Endothelial cell (in vitro differentiated cells): ENCODE measurements around the gene CD8B2. TPM values are rescaled to one million over a fixed set of nuclear protein-coding genes. Genes with fewer than 3 reads are reported as not detected.
"Not testable (repeated sequence)": the region's sequence is repeated elsewhere in the genome, so short reads cannot be mapped to it uniquely, and the experiment has no call there.

Experiments used
- DNase-seq: peaks from one replicate; pipeline ENCODE4 v3.0.0; 2021; ENCODE audit warnings: low spot score
- H3K27ac Mint-ChIP-seq: one replicate; pipeline ENCODE4 v1.8.0; 2021; ENCODE audit warnings: mixed read lengths, inconsistent platforms; ENCODE audit not compliant: unreplicated experiment
- H3K27me3 Mint-ChIP-seq: one replicate; pipeline ENCODE4 v1.8.0; 2021; ENCODE audit warnings: mild to moderate bottlenecking, moderate library complexity, mixed read lengths, inconsistent platforms; ENCODE audit not compliant: unreplicated experiment
- H3K36me3 Mint-ChIP-seq: one replicate; pipeline ENCODE4 v1.8.0; 2021; ENCODE audit warnings: mild to moderate bottlenecking, low read depth, mixed read lengths, inconsistent platforms; ENCODE audit not compliant: unreplicated experiment
- H3K4me1 Mint-ChIP-seq: one replicate; pipeline ENCODE4 v1.8.0; 2021; ENCODE audit warnings: mild to moderate bottlenecking, mixed read lengths, inconsistent platforms; ENCODE audit not compliant: unreplicated experiment
- H3K4me3 Mint-ChIP-seq: one replicate; pipeline ENCODE4 v1.8.0; 2021; ENCODE audit warnings: mild to moderate bottlenecking, mixed read lengths, inconsistent platforms; ENCODE audit not compliant: unreplicated experiment
- H3K9me3 Mint-ChIP-seq: one replicate; pipeline ENCODE4 v1.8.0; 2021; ENCODE audit warnings: mixed read lengths, inconsistent platforms; ENCODE audit not compliant: unreplicated experiment
- CTCF ChIP-seq: fragments of 200-600 bp; sonication (generic); IDR thresholded peaks from one replicate; pipeline ENCODE4 v1.5.0; 2021; ENCODE audit warnings: antibody characterized with exemption; ENCODE audit not compliant: unreplicated experiment
- total RNA-seq: library from RNA; stranded (reverse); fragmentation: NEBNext Ultra II Directional; extraction: Animal tissue kit (Norgen Biotek cat#: 25700); gene quantifications from one replicate; pipeline ENCODE4 v1.2.1, GENCODE V29; 2021; ENCODE audit not compliant: unreplicated experiment

CD8B2 gene
- total RNA-seq, 1 donor from 2014 or later: 0.05 TPM

GRCh38 chr2:106565599-106565998 is 78.4 kb downstream of the CD8B2 start:
- H3K4me1 Mint-ChIP-seq: no peaks in the 10 kb centered on the region
- no peak for DNase-seq
- no peak overlapping the region for H3K27ac Mint-ChIP-seq

GRCh38 chr2:106566050-106566449 is 78.9 kb downstream of the CD8B2 start:
- no peaks in the 10 kb centered on the region for H3K9me3 Mint-ChIP-seq
- no peak overlapping the region for H3K27ac Mint-ChIP-seq
- H3K4me3 Mint-ChIP-seq: no peak overlapping the region
- peaks cover 5% of the 10 kb centered on the region for H3K27me3 Mint-ChIP-seq
- no peak for TF ChIP-seq CTCF
- DNase-seq: no peak
- H3K36me3 Mint-ChIP-seq: no peaks in the 10 kb centered on the region
- peaks cover 1% of the 10 kb centered on the region for H3K4me1 Mint-ChIP-seq

More at GRCh38 chr2:106565599-106565998, 78.4 kb downstream of the CD8B2 start:
- Mint-ChIP-seq H3K27me3 (peaks cover 5% of the 10 kb centered on the region), H3K36me3 (no peaks in the 10 kb centered on the region), H3K9me3 (no peaks in the 10 kb centered on the region), H3K4me3 (no peak overlapping the region)
- TF ChIP-seq CTCF: no peak

GRCh38 chr2:106566484-106566883 is 79.3 kb downstream of the CD8B2 start:
- DNase-seq, H3K27ac Mint-ChIP-seq, H3K27me3 Mint-ChIP-seq, H3K4me1 Mint-ChIP-seq, H3K9me3 Mint-ChIP-seq, H3K4me3 Mint-ChIP-seq, H3K36me3 Mint-ChIP-seq: not testable (repeated sequence)

GRCh38 chr2:106570316-106570715 is 83.2 kb downstream of the CD8B2 start:
- no peak for TF ChIP-seq CTCF
- peaks cover 8% of the 10 kb centered on the region for H3K4me1 Mint-ChIP-seq
- no peak overlapping the region for H3K4me3 Mint-ChIP-seq
- H3K9me3 Mint-ChIP-seq: no peaks in the 10 kb centered on the region
- no peak for DNase-seq
- H3K27ac Mint-ChIP-seq: no peak overlapping the region
- peaks cover 4% of the 10 kb centered on the region for H3K36me3 Mint-ChIP-seq
- peaks cover 11% of the 10 kb centered on the region for H3K27me3 Mint-ChIP-seq

Other genes with a start within 250 kb of the CD8B2 start
- 0.15 TPM for gene RGPD3, start 19.0 kb upstream of the CD8B2 start, total RNA-seq